Ishikawa (cell line): ENCODE measurements around the gene IPCEF1.

Experiments used
- CEBPB ChIP-seq: IDR thresholded peaks from 2 replicates; pipeline ENCODE4 v1.6.1; 2012
- CREB1 ChIP-seq: IDR thresholded peaks from 2 replicates; pipeline ENCODE4 v1.6.1; 2012; ENCODE audit warnings: low read depth
- EGR1 ChIP-seq: IDR thresholded peaks from 2 replicates; pipeline ENCODE4 v1.6.1; 2012
- EP300 ChIP-seq: IDR thresholded peaks from 2 replicates; pipeline ENCODE4 v1.6.1; 2012; ENCODE audit warnings: borderline replicate concordance
- FOXM1 ChIP-seq: IDR thresholded peaks from 2 replicates; pipeline ENCODE4 v1.6.1; 2012; ENCODE audit warnings: low read depth, borderline replicate concordance
- NFIC ChIP-seq: IDR thresholded peaks from 2 replicates; pipeline ENCODE4 v1.6.1; 2012
- RAD21 ChIP-seq: IDR thresholded peaks from 2 replicates; pipeline ENCODE4 v1.6.1; 2012; ENCODE audit warnings: low read depth
- TAF1 ChIP-seq: IDR thresholded peaks from 2 replicates; pipeline ENCODE4 v1.6.1; 2012; ENCODE audit warnings: low read depth, mild to moderate bottlenecking
- TCF12 ChIP-seq: IDR thresholded peaks from 2 replicates; pipeline ENCODE4 v1.6.1; 2012; ENCODE audit warnings: low read depth
- TEAD4 ChIP-seq: IDR thresholded peaks from 2 replicates; pipeline ENCODE4 v1.6.1; 2012
- YY1 ChIP-seq: IDR thresholded peaks from 2 replicates; pipeline ENCODE4 v1.6.1; 2012; ENCODE audit warnings: low read depth
- ZBTB7A ChIP-seq: IDR thresholded peaks from 2 replicates; pipeline ENCODE4 v1.6.1; 2012; ENCODE audit warnings: low read depth
- TF ChIP-seq, protein P1 (sequence below): IDR thresholded peaks from 2 replicates; pipeline ENCODE4 v1.6.1; 2012; ENCODE audit warnings: low read depth, mild to moderate bottlenecking
- TF ChIP-seq, protein P2 (sequence below): IDR thresholded peaks from 2 replicates; pipeline ENCODE4 v1.6.1; 2012
- TF ChIP-seq, protein P3 (sequence below): IDR thresholded peaks from 2 replicates; pipeline ENCODE4 v1.6.1; 2012

The IPCEF1 gene

DNA sequence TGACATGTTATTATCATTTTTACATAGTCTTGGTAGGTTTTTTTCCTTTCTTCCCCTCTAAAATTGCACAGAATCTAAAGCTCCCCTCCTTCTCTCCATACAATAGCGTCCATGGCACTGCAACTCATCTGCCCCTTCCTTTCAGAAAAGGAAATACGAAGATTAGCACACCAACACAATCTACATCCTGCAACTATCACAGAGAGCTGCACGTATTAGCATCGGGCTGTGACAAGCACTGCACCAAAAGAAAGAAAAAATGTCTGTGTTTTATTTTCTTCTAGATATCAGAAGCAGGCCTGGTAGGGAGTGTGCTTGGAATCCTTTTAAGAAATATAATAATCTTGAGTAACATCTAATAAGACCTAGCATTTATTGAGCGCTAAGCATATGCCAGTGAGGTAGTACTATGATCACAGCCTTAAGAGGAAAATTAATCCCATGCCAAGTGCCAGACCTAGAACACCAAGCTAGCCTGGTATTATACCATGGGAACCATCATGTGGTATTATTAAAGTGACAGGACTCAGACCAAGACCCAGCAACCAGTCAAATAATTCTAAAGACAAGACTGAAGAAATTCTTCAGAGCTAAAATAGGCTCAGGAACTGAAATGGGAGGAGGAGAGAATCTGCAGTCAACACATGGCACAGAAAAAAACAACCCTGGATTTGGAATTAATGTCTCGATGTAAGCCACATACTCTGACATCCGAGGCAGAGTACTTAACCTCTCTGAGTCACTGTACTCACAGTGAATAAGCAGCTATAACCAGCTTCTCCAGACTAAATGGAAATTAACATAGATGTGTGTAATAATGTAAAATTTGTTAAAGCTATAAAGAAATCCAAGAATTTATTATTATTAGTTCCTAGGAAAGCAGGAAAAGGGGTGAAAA lies 124.3 kb downstream of the IPCEF1 start:
- TF ChIP-seq TCF12 (no peak), CEBPB (no peak), TEAD4 (no peak), TAF1 (no peak)
- TF ChIP-seq, protein P1, sequence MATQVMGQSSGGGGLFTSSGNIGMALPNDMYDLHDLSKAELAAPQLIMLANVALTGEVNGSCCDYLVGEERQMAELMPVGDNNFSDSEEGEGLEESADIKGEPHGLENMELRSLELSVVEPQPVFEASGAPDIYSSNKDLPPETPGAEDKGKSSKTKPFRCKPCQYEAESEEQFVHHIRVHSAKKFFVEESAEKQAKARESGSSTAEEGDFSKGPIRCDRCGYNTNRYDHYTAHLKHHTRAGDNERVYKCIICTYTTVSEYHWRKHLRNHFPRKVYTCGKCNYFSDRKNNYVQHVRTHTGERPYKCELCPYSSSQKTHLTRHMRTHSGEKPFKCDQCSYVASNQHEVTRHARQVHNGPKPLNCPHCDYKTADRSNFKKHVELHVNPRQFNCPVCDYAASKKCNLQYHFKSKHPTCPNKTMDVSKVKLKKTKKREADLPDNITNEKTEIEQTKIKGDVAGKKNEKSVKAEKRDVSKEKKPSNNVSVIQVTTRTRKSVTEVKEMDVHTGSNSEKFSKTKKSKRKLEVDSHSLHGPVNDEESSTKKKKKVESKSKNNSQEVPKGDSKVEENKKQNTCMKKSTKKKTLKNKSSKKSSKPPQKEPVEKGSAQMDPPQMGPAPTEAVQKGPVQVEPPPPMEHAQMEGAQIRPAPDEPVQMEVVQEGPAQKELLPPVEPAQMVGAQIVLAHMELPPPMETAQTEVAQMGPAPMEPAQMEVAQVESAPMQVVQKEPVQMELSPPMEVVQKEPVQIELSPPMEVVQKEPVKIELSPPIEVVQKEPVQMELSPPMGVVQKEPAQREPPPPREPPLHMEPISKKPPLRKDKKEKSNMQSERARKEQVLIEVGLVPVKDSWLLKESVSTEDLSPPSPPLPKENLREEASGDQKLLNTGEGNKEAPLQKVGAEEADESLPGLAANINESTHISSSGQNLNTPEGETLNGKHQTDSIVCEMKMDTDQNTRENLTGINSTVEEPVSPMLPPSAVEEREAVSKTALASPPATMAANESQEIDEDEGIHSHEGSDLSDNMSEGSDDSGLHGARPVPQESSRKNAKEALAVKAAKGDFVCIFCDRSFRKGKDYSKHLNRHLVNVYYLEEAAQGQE: no peak
- TF ChIP-seq, protein P2, sequence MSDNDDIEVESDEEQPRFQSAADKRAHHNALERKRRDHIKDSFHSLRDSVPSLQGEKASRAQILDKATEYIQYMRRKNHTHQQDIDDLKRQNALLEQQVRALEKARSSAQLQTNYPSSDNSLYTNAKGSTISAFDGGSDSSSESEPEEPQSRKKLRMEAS: no peak
- TF ChIP-seq, protein P3, sequence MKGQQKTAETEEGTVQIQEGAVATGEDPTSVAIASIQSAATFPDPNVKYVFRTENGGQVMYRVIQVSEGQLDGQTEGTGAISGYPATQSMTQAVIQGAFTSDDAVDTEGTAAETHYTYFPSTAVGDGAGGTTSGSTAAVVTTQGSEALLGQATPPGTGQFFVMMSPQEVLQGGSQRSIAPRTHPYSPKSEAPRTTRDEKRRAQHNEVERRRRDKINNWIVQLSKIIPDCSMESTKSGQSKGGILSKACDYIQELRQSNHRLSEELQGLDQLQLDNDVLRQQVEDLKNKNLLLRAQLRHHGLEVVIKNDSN: no peak

DNA sequence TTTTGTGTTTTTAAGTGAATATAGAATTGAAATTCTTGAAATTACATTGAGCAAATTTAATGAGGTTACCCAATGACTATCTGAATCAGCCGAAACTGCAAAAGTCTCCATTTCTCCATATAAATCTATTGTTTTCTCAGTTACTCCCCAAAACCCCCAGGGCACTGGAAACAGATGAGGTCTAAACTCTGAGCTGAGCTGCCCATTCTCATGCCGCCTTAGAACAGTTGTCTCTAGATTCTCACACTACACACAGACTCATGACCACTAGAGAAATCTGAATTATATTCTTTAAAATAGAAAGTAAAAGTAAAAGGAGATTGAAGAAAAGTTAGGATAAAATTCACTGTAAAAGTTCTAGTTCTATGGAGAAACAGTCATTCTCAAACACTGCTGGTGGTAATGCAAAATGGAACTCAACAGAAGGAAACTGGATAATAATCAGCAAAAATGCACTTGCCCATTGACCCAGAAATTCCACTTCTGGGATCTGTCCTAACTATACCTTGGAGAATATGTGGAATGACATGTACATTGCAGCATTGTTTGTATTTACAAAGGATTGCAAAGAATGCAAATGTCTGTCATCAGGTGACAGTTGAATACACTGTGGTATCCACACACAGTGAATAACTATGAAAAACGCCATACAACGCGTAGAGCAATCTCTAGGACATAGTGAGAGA lies 125.5 kb downstream of the IPCEF1 start:
- TF ChIP-seq, protein P2: no peak
- no peak for TF ChIP-seq EGR1
- TF ChIP-seq, protein P1: no peak
- no peak for TF ChIP-seq CEBPB
- TF ChIP-seq TEAD4: no peak
- no peak for TF ChIP-seq EP300
- TF ChIP-seq RAD21: no peak
- no peak for TF ChIP-seq CREB1
- no peak for TF ChIP-seq ZBTB7A
- no peak for TF ChIP-seq TCF12
- TF ChIP-seq YY1: no peak
- TF ChIP-seq, protein P3: no peak
- no peak for TF ChIP-seq TAF1
- TF ChIP-seq NFIC: no peak
- no peak for TF ChIP-seq FOXM1

GRCh38 chr6:154230393-154230792 lies 126.2 kb downstream of the IPCEF1 start:
- TF ChIP-seq NFIC (no peak), RAD21 (no peak)

DNA sequence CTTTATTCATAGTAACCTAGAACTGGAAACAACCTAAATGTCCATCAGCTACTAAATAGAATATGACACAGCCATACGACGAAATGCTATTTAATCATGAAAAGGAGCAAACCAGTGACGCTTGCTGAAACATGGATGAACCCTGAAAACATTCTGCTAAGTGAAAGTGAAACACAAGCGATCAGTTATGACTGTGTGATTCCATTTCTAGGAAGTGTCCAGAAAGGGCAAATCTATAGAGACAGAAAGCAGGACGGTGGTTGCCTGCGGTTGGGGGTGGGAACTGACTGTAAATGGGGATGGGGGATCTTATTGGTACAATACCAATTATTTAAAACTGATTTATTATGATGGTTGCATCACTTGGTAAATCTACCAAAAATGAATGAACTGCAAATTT lies 126.8 kb downstream of the IPCEF1 start:
- TF ChIP-seq CREB1 (no peak), FOXM1 (no peak), CEBPB (no peak), TAF1 (no peak), TEAD4 (no peak), YY1 (no peak), RAD21 (no peak), NFIC (no peak), EP300 (no peak)
- TF ChIP-seq, protein P3: no peak
- TF ChIP-seq, protein P1: no peak
